GM12878 (cell line): ENCODE data around the gene BDKRB2. TPM values are rescaled to one million over a fixed set of nuclear protein-coding genes. Genes with fewer than 3 reads are reported as not detected.

Experiments
- ATAC-seq: fragments of 200-7000 bp; cut with Tn5 transposase; 3 replicates; pipeline ENCODE4 v1.9.1; 2020; ENCODE audit warnings: mild to moderate bottlenecking, moderate library complexity
- BruUV-seq: library from RNA; stranded (reverse); fragments of 400-500 nt; replicated peaks from 2 replicates; lab custom pipeline; 2021; lab: Mats Ljungman, UMichigan
- CTCF ChIA-PET: fragments of 300-600 bp; sonication (Branson Sonifier 250); formaldehyde crosslinking; extraction: SDS; loops from one replicate; lab custom pipeline; 2021; ENCODE audit warnings: inconsistent platforms; lab: Yijun Ruan, JAX
- POLR2A ChIA-PET: fragments of 350-600 bp; formaldehyde crosslinking; extraction: SDS; loops from one replicate; lab custom pipeline; 2021; ENCODE audit warnings: inconsistent platforms; lab: Charles Lee
- RAD21 ChIA-PET: fragments of 300-600 bp; sonication (Branson Sonifier 250); formaldehyde crosslinking; loops from one replicate; lab custom pipeline; 2023; ENCODE audit warnings: antibody characterized with exemption; ENCODE audit not compliant: unreplicated experiment; lab: Charles Lee
- SMC1A ChIA-PET: fragments of 300-600 bp; sonication (Branson Sonifier 250); formaldehyde crosslinking; loops from one replicate; lab custom pipeline; 2023; ENCODE audit not compliant: unreplicated experiment, uncharacterized antibody; lab: Charles Lee
- DNase-seq: peaks from one replicate; pipeline ENCODE4 v3.0.0-alpha.2; 2011; ENCODE audit warnings: low read depth, low spot score
- FAIRE-seq: peaks from 3 replicates; lab custom pipeline; 2011; peaks lifted over from hg19 to GRCh38; lab: Jason Lieb, UNC
- H2AFZ ChIP-seq: 2 replicates; pipeline ENCODE4 v1.6.0; 2011; ENCODE audit warnings: low read depth, low read length, control low read depth; ENCODE audit not compliant: control insufficient read depth
- H3K27ac ChIP-seq: 2 replicates; pipeline ENCODE4 v1.5.1; 2011; ENCODE audit warnings: control low read depth; ENCODE audit not compliant: control insufficient read depth, insufficient read depth
- H3K27me3 ChIP-seq, 2 experiments: replicated peaks in 1 of 2; 2 replicates each; pipeline versions ENCODE4 v1.6.0 to v1.6.1; 2011; ENCODE audit warnings: low read length in 1 of 2; ENCODE audit not compliant: control insufficient read depth in 2 of 2, insufficient read depth in 2 of 2
- H3K36me3 ChIP-seq, 2 experiments: 2 replicates each; pipeline ENCODE4 v1.5.1; 2011; ENCODE audit warnings: low read length in 1 of 2; ENCODE audit not compliant: control insufficient read depth in 2 of 2, insufficient read depth in 2 of 2
- H3K4me1 ChIP-seq: 2 replicates; pipeline ENCODE4 v1.6.1; 2011; ENCODE audit warnings: mild to moderate bottlenecking, low read length, moderate library complexity, mixed read lengths; ENCODE audit not compliant: control insufficient read depth, insufficient read depth
- H3K4me2 ChIP-seq: 2 replicates; pipeline ENCODE4 v1.6.0; 2011; ENCODE audit warnings: control low read depth; ENCODE audit not compliant: control insufficient read depth, insufficient read depth
- H3K4me3 ChIP-seq: fragments of 200-600 bp; sonication (generic); 2 replicates; pipeline ENCODE4 v1.5.1; 2016
- H3K79me2 ChIP-seq: 2 replicates; pipeline ENCODE4 v1.6.0; 2011; ENCODE audit warnings: low read length; ENCODE audit not compliant: control insufficient read depth, insufficient read depth
- H3K9ac ChIP-seq: 2 replicates; pipeline ENCODE4 v1.8.0; 2011; ENCODE audit warnings: low read length, control low read depth, mixed read lengths; ENCODE audit not compliant: control insufficient read depth, insufficient read depth
- H3K9me3 ChIP-seq: replicated peaks from 3 replicates; pipeline ENCODE4 v1.5.1; 2011; ENCODE audit warnings: mild to moderate bottlenecking, low read length; ENCODE audit not compliant: control insufficient read depth, insufficient read depth
- H4K20me1 ChIP-seq: 2 replicates; pipeline ENCODE4 v1.6.0; 2011; ENCODE audit not compliant: control insufficient read depth, insufficient read depth
- BCL3 ChIP-seq: IDR thresholded peaks from 2 replicates; pipeline ENCODE4 v1.6.1; 2011; ENCODE audit warnings: borderline replicate concordance, low read depth, mild to moderate bottlenecking, moderate library complexity, low read length; ENCODE audit not compliant: insufficient read depth, poor library complexity, severe bottlenecking
- BHLHE40 ChIP-seq, 2 experiments: fragments of 450-650 bp in 1 of 2; IDR thresholded peaks; 2 replicates each; pipeline ENCODE4 v1.6.1; 2011 to 2017; ENCODE audit warnings: low read depth in 2 of 2, borderline replicate concordance in 1 of 2, improper control_type of control experiment in 1 of 2, low read length in 1 of 2, mild to moderate bottlenecking in 1 of 2
- DPF2 ChIP-seq: fragments of 450-650 bp; IDR thresholded peaks from 2 replicates; pipeline ENCODE4 v1.6.1; 2017; ENCODE audit warnings: mild to moderate bottlenecking
- EED ChIP-seq: sonication (generic); IDR thresholded peaks from 2 replicates; pipeline ENCODE4 v1.6.1; 2016; ENCODE audit warnings: antibody characterized with exemption, low read depth
- FOS ChIP-seq: IDR thresholded peaks from 3 replicates; pipeline ENCODE4 v1.6.1; 2011; ENCODE audit warnings: borderline replicate concordance; ENCODE audit not compliant: insufficient read length; ENCODE audit errors: extremely low read depth
- FOXK2 ChIP-seq: fragments of 450-650 bp; IDR thresholded peaks from 2 replicates; pipeline ENCODE4 v1.6.1; 2017; ENCODE audit warnings: mild to moderate bottlenecking, moderate library complexity
- IKZF1 ChIP-seq: fragments of 450-650 bp; conservative IDR thresholded peaks from 2 replicates; pipeline ENCODE4 v1.6.1; 2017; ENCODE audit warnings: antibody characterized with exemption, mild to moderate bottlenecking
- IKZF2 ChIP-seq, 2 experiments: fragments of 450-650 bp; IDR thresholded peaks; 2 replicates each; pipeline ENCODE4 v1.6.1; 2017; ENCODE audit warnings: mild to moderate bottlenecking in 2 of 2, moderate library complexity in 2 of 2
- MLLT1 ChIP-seq: fragments of 450-650 bp; IDR thresholded peaks from 2 replicates; pipeline ENCODE4 v1.6.1; 2016; ENCODE audit warnings: mild to moderate bottlenecking
- MTA3 ChIP-seq: IDR thresholded peaks from 2 replicates; pipeline ENCODE4 v1.6.1; 2012; ENCODE audit warnings: low read length, inconsistent platforms, borderline replicate concordance
- PBX3 ChIP-seq: IDR thresholded peaks from 2 replicates; pipeline ENCODE4 v1.6.1; 2011; ENCODE audit warnings: mild to moderate bottlenecking, low read depth, low read length, moderate library complexity; ENCODE audit not compliant: insufficient replicate concordance
- RCOR1 ChIP-seq: conservative IDR thresholded peaks from 2 replicates; pipeline ENCODE4 v1.6.1; 2012; ENCODE audit warnings: low read depth, low read length, improper control_type of control experiment
- RUNX3 ChIP-seq: IDR thresholded peaks from 2 replicates; pipeline ENCODE4 v1.6.1; 2012; ENCODE audit warnings: low read length, inconsistent platforms
- SPI1 ChIP-seq: IDR thresholded peaks from 2 replicates; pipeline ENCODE4 v1.6.1; 2011; ENCODE audit warnings: low read depth, mild to moderate bottlenecking, low read length, moderate library complexity, borderline replicate concordance; ENCODE audit not compliant: insufficient read depth
- YY1 ChIP-seq: IDR thresholded peaks from 2 replicates; pipeline ENCODE4 v1.6.1; 2011; ENCODE audit warnings: low read depth, mild to moderate bottlenecking, low read length
- ZNF24 ChIP-seq: fragments of 450-650 bp; IDR thresholded peaks from 2 replicates; pipeline ENCODE4 v1.6.1; 2017; ENCODE audit warnings: antibody characterized with exemption, mild to moderate bottlenecking
- ZSCAN29 ChIP-seq: fragments of 450-650 bp; IDR thresholded peaks from 2 replicates; pipeline ENCODE4 v1.6.1; 2017; ENCODE audit warnings: mild to moderate bottlenecking, moderate library complexity
- WGBS: methylation state at CpG from one replicate; pipeline ENCODE4 v1.1.6; 2016; ENCODE audit warnings: low lambda C conversion rate; ENCODE audit not compliant: insufficient replicate concordance, insufficient coverage; ENCODE audit errors: missing lambda C conversion rate; 5-methylcytosine and 5-hydroxymethylcytosine counted together
- in situ Hi-C: fragments of 300-500 bp; cut with MboI; formaldehyde crosslinking; loops from 9 replicates; pipeline ENCODE4 v1.14.3; 2018; ENCODE audit warnings: mixed read lengths
- intact Hi-C: fragments of 100-400 bp; cut with micrococcal nuclease; formaldehyde crosslinking; loops from one replicate; pipeline ENCODE4 v1.14.2; 2022; ENCODE audit not compliant: unreplicated experiment
- polyA plus RNA-seq, 11 experiments: library from polyadenylated mRNA; depleted of rRNA in 4 of 11; unstranded in 6 of 11; stranded (reverse) in 5 of 11; fragments of >200 nt; fragmentation: Nextera tagmentation in 4 of 11; fragmentation: Illumina TruSeq in 1 of 11; extraction: Ambion mirVana in 4 of 11; extraction: Trizol in 1 of 11; gene quantifications; 1 replicate in 1 of 11; 2 replicates in 10 of 11; pipeline versions ENCODE4 v1.2.1 to v1.2.3, GENCODE V29; 2011 to 2016; ENCODE audit warnings: inconsistent platforms in 2 of 11, missing spikeins in 2 of 11, low read depth in 1 of 11
- total RNA-seq, 4 experiments: library from RNA; depleted of rRNA in 3 of 4; stranded (reverse); fragments of >200 nt in 3 of 4; fragmentation: Illumina TruSeq in 1 of 4; extraction: Trizol in 1 of 4; gene quantifications; 2 replicates each; pipeline versions ENCODE4 v1.2.1 to v1.2.3, GENCODE V29; 2013 to 2021

The BDKRB2 gene
- total and polyA plus RNA-seq, 10 of the 15 experiments (the other 5 are each of a cell fraction or from before 2014, with no cell fraction given): 0.08 TPM; not detected in 9

- no peak for TF ChIP-seq MTA3
- TF ChIP-seq RUNX3: no peak
- no peak for TF ChIP-seq DPF2
- TF ChIP-seq FOS: no peak
- no peak for TF ChIP-seq ZNF24
- no peak for TF ChIP-seq FOXK2
Measured at GRCh38 chr14:96197969-96198368, 6.7 kb upstream of the BDKRB2 start (continued).

- DNase-seq: no peak
- Histone ChIP-seq H3K79me2 (no peaks in the 10 kb centered on the region), H3K36me3 (no peaks in the 10 kb centered on the region), H2AFZ (no peak overlapping the region), H3K27me3 (peaks cover 0 to 4% of the 10 kb centered on the region in 2 experiments; a peak in 3 of 4 replicates), H3K4me3 (no peak overlapping the region), H3K4me1 (no peaks in the 10 kb centered on the region; the same call in 1 of the 2 replicates), H3K27ac (no peak overlapping the region), H3K4me2 (peak overlapping the region; percentile 15; the same call in 1 of the 2 replicates), H4K20me1 (no peaks in the 10 kb centered on the region), H3K9me3 (no peaks in the 10 kb centered on the region), H3K9ac (no peak overlapping the region)
- FAIRE-seq: no peak
- ChIA-PET RAD21 (interaction anchor here (1.0 kb wide), 1 partner anchor 10 kb away, joined by 3 read pairs; no protein-coding TSS in a partner anchor), SMC1A (no interaction called here), POLR2A (no interaction called here), CTCF (interaction anchor here (1.1 kb wide), 1 partner anchor 9 kb away, joined by 3 read pairs; no protein-coding TSS in a partner anchor)
- no TSS peak for BruUV-seq
- peak; percentile 20; the same call in 1 of the 3 replicates for ATAC-seq
- 37% methylated on average over 9 of the region's 9 CpGs for WGBS
- in situ Hi-C loops: no loop called here
- TF ChIP-seq IKZF1: peak; percentile 35; the same call in 1 of the 2 replicates
- TF ChIP-seq PBX3: no peak
- 0 out of 2 replicates have a peak, but pooled peaks have one; percentile 26 for TF ChIP-seq MLLT1
- TF ChIP-seq EED: no peak
- TF ChIP-seq BCL3: no peak
- TF ChIP-seq ZSCAN29: no peak
- peak; percentile 20 to 69; a peak in 2 of 4 replicates for TF ChIP-seq BHLHE40 (IDR thresholded peaks at IDR 0.05; ENCODE audit: borderline replicate concordance in 1 of 2, low read depth in 2 of 2, low read length in 1 of 2)
- TF ChIP-seq YY1: no peak
- TF ChIP-seq SPI1: peak; percentile 57
- TF ChIP-seq RCOR1: no peak
- peak in 1 of 2 experiments; percentile 21; a peak in 1 of 4 replicates for TF ChIP-seq IKZF2 (IDR thresholded peaks at IDR 0.05)
- intact Hi-C loops: no loop called here
Measured at GRCh38 chr14:96198430-96199130, 6.1 kb upstream of the BDKRB2 start.
